ENCODE measurements around the gene TMEM52. TPM values are rescaled to one million over a fixed set of nuclear protein-coding genes. Genes with fewer than 3 reads are reported as not detected.

Gene TMEM52
- total and polyA plus RNA-seq, 2 donors (not counting 3 experiments of a cell fraction or from before 2014, with no cell fraction given), result 1.6 to 1.7 TPM

DNA sequence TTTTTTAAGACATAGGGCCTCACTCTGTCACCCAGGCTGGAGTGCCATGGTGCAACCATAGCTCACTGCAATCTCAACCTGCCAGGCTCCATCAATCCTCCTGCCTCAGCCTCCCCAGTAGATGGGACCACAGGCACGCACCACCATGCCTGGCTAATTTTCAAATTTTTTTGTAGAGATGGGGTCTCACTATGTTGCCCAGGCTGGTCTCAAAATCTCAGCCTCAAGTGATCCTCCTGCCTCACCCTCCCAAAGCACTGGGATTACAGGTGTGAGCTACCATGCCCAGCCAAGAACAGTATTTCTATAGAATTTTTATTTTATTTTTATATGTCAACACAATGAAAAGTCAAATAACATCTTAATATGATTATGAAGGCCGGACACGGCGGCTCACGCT lies 39.1 kb downstream of the TMEM52 start:
- Histone ChIP-seq H3K27me3 (ENCODE audit: control insufficient read depth in 2 of 2, insufficient read depth in 2 of 2, low read length in 2 of 2) (no peaks in the 10 kb centered on the region), H3K79me2 (ENCODE audit: control insufficient read depth, insufficient read depth, low read length) (peaks cover 98% of the 10 kb centered on the region), H3K27ac (ENCODE audit: insufficient read depth, low read depth, low read length) (no peak overlapping the region), H3K36me3 (ENCODE audit: control insufficient read depth in 2 of 2, extremely low read depth in 1 of 2, insufficient read depth in 2 of 2, low read length in 2 of 2) (peaks cover 6% of the 10 kb centered on the region in 2 experiments), H2AFZ (ENCODE audit: low read depth, low read length) (no peak overlapping the region), H3K4me3 (replicated peaks in 1 of 3; ENCODE audit: insufficient read depth in 1 of 3, low read depth in 1 of 3, low read length in 3 of 3) (no peak overlapping the region), H4K20me1 (replicated peaks; ENCODE audit: control insufficient read depth, extremely low read depth, insufficient read depth, low read length) (peaks cover 19% of the 10 kb centered on the region), H3K9me1 (replicated peaks; ENCODE audit: control insufficient read depth, extremely low read depth, insufficient read depth, low read length) (no peaks in the 10 kb centered on the region), H3K9ac (replicated peaks; ENCODE audit: extremely low read depth, insufficient read depth, low read length) (no peak overlapping the region), H3K9me3 (replicated peaks; ENCODE audit: control insufficient read depth, insufficient read depth, low read length) (no peaks in the 10 kb centered on the region), H3K4me2 (ENCODE audit: insufficient read depth, low read length) (no peak overlapping the region), H3K4me1 (ENCODE audit: control insufficient read depth, extremely low read depth, insufficient read depth, low read length) (no peaks in the 10 kb centered on the region)
- ChIA-PET POLR2A (no interaction called here), CTCF (interaction anchor here (0.6 to 1.1 kb wide), 2 partner anchors 21 to 26 kb away, joined by 3 read pairs; no protein-coding TSS in a partner anchor)
- no TSS peak for BruUV-seq (replicated peaks)
- DNase-seq (ENCODE audit: low read depth, low spot score) (no peak), FAIRE-seq (no peak)
- intact Hi-C loops (cut with micrococcal nuclease) (no loop called here), dilution Hi-C loops (cut with MboI; ENCODE audit: extremely low pct_ligation_motif_present, low sequenced_read_pairs) (no loop called here)
- TF ChIP-seq MYC (IDR thresholded peaks at IDR 0.05; ENCODE audit: low read depth, low read length) (no peak), MAX (IDR thresholded peaks at IDR 0.05; ENCODE audit: insufficient read depth, insufficient read length) (no peak), POLR2AphosphoS5 (IDR thresholded peaks at IDR 0.05; ENCODE audit: insufficient read depth, low read depth, low read length) (no peak), FOS (IDR thresholded peaks at IDR 0.05; ENCODE audit: borderline replicate concordance, insufficient read depth, low read length) (no peak), POLR2A (IDR thresholded peaks at IDR 0.05; ENCODE audit: low read depth, low read length) (no peak), JUN (IDR thresholded peaks at IDR 0.05; ENCODE audit: borderline replicate concordance, insufficient read depth, insufficient read length, low read depth) (no peak), CTCF (IDR thresholded peaks at IDR 0.05; ENCODE audit: extremely low read depth in 1 of 2, insufficient read depth in 1 of 2, low read depth in 1 of 2, low read length in 2 of 2) (no peak), EZH2 (IDR thresholded peaks at IDR 0.05; ENCODE audit: borderline replicate concordance, low read depth, low read length, severe bottlenecking) (no peak), GATA2 (IDR thresholded peaks at IDR 0.05; ENCODE audit: insufficient read depth, insufficient read length, low read depth, low read length) (no peak)
